ACC112 (cell line): ENCODE data around the gene PLK3.
"Not testable (repeated sequence)": the region's sequence is repeated elsewhere in the genome, so short reads cannot be mapped to it uniquely, and the experiment has no call there.

Experiments
- H2AFZ ChIP-seq: fragments of 200-600 bp; sonication (generic); one replicate; pipeline ENCODE4 v1.6.0; 2017; ENCODE audit warnings: antibody characterized with exemption, low read length; ENCODE audit not compliant: unreplicated experiment
- H3K27ac ChIP-seq: fragments of 200-600 bp; sonication (generic); 2 replicates; pipeline ENCODE4 v1.5.1; 2014; ENCODE audit warnings: low read depth, mild to moderate bottlenecking, antibody characterized with exemption, low read length, moderate library complexity
- H3K27me3 ChIP-seq: fragments of 200-600 bp; sonication (generic); 2 replicates; pipeline ENCODE4 v1.6.1; 2014; ENCODE audit warnings: mild to moderate bottlenecking, antibody characterized with exemption, low read length, moderate library complexity, mixed read lengths; ENCODE audit not compliant: insufficient read depth
- H3K36me3 ChIP-seq: fragments of 200-600 bp; sonication (generic); 2 replicates; pipeline ENCODE4 v1.6.1; 2016; ENCODE audit warnings: mild to moderate bottlenecking, antibody characterized with exemption, low read length, moderate library complexity, mixed read lengths; ENCODE audit not compliant: insufficient read depth
- H3K4me1 ChIP-seq: fragments of 200-600 bp; sonication (generic); one replicate; pipeline ENCODE4 v1.6.1; 2016; ENCODE audit warnings: low read length, mixed read lengths; ENCODE audit not compliant: insufficient read depth, unreplicated experiment, control insufficient read depth
- H3K4me3 ChIP-seq: fragments of 200-600 bp; sonication (generic); 2 replicates; pipeline ENCODE4 v1.5.1; 2014; ENCODE audit warnings: mild to moderate bottlenecking, low read depth, low read length
- H3K79me2 ChIP-seq: fragments of 200-600 bp; sonication (generic); one replicate; pipeline ENCODE4 v1.6.0; 2016; ENCODE audit warnings: low read length; ENCODE audit not compliant: control insufficient read depth, unreplicated experiment, insufficient read depth

PLK3 gene

DNA sequence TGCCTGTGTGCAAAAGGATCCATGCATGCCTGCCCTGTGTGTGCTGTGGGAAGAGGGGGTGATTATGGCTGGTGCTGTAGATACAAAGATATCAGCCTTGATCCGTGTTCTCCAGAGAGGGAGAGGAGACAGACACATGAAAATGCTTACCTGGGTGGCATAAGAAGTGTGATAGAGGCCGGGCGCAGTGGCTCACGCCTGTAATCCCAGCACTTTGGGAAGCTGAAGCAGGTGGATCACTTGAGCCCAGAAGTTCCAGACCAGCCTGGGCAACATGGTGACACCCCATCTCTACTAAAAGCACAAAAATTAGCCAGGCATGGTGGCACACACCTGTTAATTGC is 10.6 kb downstream of the PLK3 start:
- peak overlapping the region; percentile 99 for H3K27ac ChIP-seq
- peaks cover 68% of the 10 kb centered on the region for H3K4me1 ChIP-seq
- H3K36me3 ChIP-seq, result peaks cover 12% of the 10 kb centered on the region; the same call in 1 of the 2 replicates
- not testable (repeated sequence) for H3K4me3 ChIP-seq, H2AFZ ChIP-seq, H3K27me3 ChIP-seq
- H3K79me2 ChIP-seq, result peaks cover 29% of the 10 kb centered on the region

DNA sequence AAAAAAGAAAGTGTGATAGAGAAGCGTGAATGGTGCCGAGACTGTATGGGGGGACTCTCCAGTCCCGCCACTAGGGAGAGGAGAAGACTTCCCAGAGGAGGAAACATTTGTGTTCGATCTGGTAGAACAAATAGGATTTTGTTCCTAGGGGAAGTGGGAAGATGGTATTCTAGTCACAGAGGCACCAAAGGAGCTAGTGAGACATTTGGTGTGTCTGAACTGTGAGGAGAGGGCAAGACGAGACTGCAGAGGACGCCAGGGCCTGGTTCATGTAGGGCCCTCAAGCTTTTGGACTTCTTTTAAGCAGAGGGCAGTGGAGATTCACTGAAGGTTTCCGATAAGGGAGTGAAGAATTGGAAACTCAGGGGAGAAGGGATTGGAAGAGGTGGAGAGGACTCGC is 11.1 kb downstream of the PLK3 start:
- Histone ChIP-seq H3K79me2 (peaks cover 29% of the 10 kb centered on the region), H3K36me3 (peaks cover 12% of the 10 kb centered on the region; the same call in 1 of the 2 replicates), H3K4me1 (peaks cover 66% of the 10 kb centered on the region), H3K27ac (peak overlapping the region; percentile 99), H3K27me3 (no peaks in the 10 kb centered on the region), H3K4me3 (peak overlapping the region; percentile 57; the same call in 1 of the 2 replicates), H2AFZ (no peak overlapping the region)

- Histone ChIP-seq H3K4me1 (peaks cover 55% of the 10 kb centered on the region), H3K27ac (no peak overlapping the region), H3K4me3 (no peak overlapping the region), H3K36me3 (peaks cover 12% of the 10 kb centered on the region), H2AFZ (no peak overlapping the region), H3K79me2 (peaks cover 29% of the 10 kb centered on the region), H3K27me3 (no peaks in the 10 kb centered on the region)
These were observed 12.8 kb downstream of the PLK3 start for GRCh38 chr1:44812822-44813543.

GRCh38 chr1:44815926-44816325 is 15.7 kb downstream of the PLK3 start:
- not testable (repeated sequence) for H2AFZ ChIP-seq, H3K79me2 ChIP-seq, H3K4me3 ChIP-seq, H3K27me3 ChIP-seq
- Histone ChIP-seq H3K36me3 (peaks cover 12% of the 10 kb centered on the region), H3K27ac (0 out of 2 replicates have a peak overlapping the region, but pooled peaks have one; percentile 59), H3K4me1 (peaks cover 33% of the 10 kb centered on the region)

- H3K4me1 ChIP-seq, result peaks cover 19% of the 10 kb centered on the region
- peaks cover 12% of the 10 kb centered on the region for H3K36me3 ChIP-seq
- H2AFZ ChIP-seq, result no peak overlapping the region
- no peak overlapping the region for H3K27ac ChIP-seq
- H3K27me3 ChIP-seq, result no peaks in the 10 kb centered on the region
- peaks cover 4% of the 10 kb centered on the region for H3K79me2 ChIP-seq
- no peak overlapping the region for H3K4me3 ChIP-seq
These were observed 17.1 kb downstream of the PLK3 start for GRCh38 chr1:44817307-44817706.

DNA sequence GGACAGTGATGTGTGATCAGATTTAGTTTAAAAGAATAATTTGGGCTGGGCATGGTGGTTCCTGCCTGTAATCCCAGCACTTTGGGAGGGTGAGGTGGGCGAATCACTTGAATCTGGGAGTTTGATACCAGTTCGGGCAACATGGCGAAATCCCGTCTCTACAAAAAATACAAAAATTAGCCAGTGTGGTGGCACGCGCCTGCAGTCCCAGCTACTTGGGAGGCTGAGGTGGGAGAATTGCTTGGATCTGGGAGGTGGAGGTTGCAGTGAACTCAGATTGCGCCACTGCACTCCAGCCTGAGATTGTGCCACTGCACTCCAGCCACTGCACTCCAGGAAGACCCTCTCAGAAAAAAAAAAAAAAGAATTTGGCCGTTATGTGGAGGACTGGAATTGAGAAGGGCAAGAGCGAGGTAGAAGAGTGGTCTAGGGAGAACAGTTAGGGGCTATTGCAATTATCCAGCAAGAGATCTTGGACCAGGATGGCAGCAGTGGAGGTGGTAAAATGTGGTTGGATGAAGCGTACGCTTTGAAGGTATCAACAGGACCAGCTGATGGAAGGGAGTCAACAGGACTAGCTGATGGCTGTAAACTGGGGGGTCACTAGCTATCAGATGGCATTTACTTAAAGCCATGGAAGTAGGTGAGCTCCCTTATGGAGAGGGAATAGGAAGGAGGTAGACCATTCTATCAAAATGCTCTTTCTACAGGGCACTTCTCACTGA is 17.8 kb downstream of the PLK3 start:
- no peak overlapping the region for H3K4me3 ChIP-seq
- H3K4me1 ChIP-seq, result peaks cover 19% of the 10 kb centered on the region
- H3K27ac ChIP-seq, result no peak overlapping the region

DNA sequence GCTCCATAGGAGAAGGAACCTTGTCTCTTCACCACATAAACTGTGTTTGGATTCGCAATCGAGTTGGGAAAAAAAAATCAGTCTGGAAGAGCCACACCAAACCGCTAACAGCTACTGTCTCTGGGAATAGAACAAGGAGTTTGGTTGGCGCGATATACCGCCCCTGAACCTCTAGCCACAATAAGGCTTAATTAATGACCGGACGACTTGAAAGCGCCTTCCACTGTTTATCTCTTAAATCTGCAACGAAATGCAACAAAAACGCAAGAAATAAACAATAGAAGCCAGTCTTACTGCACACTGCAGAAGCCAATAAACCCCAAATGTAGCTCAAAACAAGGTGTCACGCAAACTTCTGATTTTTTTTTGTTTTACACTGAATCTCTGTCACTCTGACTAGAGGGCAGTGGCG is 19.0 kb downstream of the PLK3 start:
- Histone ChIP-seq H3K4me1 (peaks cover 19% of the 10 kb centered on the region), H3K4me3 (peak overlapping the region; percentile 77), H3K36me3 (peaks cover 12% of the 10 kb centered on the region), H3K27me3 (no peaks in the 10 kb centered on the region), H3K79me2 (peaks cover 4% of the 10 kb centered on the region), H3K27ac (peak overlapping the region; percentile 99), H2AFZ (no peak overlapping the region)

More for the DNA sequence above, 17.8 kb downstream of the PLK3 start:
- Histone ChIP-seq H3K27me3 (no peaks in the 10 kb centered on the region), H3K79me2 (peaks cover 4% of the 10 kb centered on the region), H2AFZ (no peak overlapping the region), H3K36me3 (peaks cover 12% of the 10 kb centered on the region)

DNA sequence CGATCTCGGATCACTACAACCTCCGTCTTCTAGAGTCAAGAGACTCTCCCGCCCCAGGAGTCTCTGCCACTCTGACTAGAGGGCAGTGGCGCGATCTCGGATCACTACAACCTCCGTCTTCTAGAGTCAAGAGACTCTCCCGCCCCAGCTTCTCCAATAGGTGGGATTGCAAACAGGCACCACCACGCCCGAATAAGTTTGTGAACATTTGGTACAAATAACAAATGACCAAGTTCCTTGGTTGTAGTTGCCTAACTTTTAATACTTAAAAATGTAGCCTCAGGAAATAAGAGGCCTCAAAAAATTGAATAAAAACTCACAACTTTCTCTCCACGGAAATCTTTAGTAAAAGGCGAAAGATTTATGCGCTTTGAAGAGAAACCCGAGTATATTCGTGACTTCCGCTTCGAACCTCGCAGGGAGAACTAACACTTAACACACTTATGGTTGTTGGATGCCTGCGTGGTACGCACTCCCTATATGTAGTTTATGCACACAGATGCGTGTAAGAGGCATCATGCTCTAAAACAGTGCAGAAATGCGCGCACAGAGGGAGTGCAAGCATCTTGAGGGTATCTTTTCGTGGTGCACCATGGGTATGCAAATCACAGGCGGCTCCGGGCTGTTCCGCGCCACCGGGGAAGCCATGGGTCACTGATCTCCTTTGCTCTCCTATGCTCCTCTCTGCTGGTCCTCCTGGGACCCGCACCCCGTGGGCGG is 19.6 kb downstream of the PLK3 start:
- Histone ChIP-seq H3K27ac (peak overlapping the region; percentile 99), H3K4me1 (peaks cover 18% of the 10 kb centered on the region), H2AFZ (peak overlapping the region; percentile 59), H3K27me3 (no peaks in the 10 kb centered on the region), H3K79me2 (peaks cover 3% of the 10 kb centered on the region), H3K36me3 (peaks cover 12% of the 10 kb centered on the region), H3K4me3 (peak overlapping the region; percentile 77)

DNA sequence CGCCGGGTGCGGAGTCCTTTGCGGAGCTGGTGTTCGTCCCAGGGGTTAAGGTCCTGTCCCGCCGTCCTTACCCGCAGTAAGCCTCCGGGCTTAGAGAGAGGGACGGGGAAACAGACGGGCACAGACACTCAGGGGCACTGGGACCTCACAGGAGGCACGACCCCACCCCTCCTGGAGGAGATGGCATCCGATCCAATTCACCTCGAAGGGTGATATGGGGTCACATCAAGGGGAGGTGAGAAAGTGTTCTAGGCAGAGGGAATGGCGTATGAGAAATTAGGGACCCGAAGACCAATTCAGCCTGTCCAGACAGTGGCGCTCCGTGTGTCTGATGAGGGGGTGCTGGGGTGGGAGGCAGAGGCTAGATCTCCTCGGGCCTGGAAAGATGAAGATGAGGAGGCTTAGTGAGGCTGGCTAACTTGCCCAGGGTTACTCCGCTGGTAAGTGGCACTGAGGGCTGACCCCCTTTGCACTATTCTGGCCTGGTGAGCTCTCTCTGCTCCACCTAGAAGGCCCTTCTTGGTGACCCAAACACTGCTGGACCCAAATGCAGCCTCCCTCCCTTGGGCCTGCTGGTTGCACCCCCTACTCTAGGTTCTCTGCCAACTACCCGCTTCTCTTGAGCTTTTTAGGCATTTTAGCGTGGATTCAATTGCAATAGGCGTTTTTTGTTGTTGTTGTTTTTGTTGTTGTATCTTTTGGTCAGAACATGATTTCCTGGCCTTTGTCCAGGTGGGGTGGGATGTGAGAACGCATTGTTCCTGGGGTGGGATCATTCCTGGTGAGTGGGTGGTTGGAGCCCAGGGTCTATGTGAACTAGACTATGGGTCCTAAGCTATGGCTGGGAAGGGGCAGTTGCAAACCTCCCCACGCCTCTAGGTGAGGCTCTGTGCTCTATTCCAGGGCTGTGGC is 20.4 kb downstream of the PLK3 start:
- Histone ChIP-seq H3K4me1 (peaks cover 10% of the 10 kb centered on the region), H3K36me3 (peaks cover 4% of the 10 kb centered on the region; the same call in 1 of the 2 replicates), H3K79me2 (no peaks in the 10 kb centered on the region), H3K27me3 (no peaks in the 10 kb centered on the region), H2AFZ (peak overlapping the region; percentile 59), H3K27ac (peak overlapping the region; percentile 99; the same call in 1 of the 2 replicates), H3K4me3 (peak overlapping the region; percentile 77)

GRCh38 chr1:44821240-44821715 is 21.1 kb downstream of the PLK3 start:
- Histone ChIP-seq H3K27me3 (no peaks in the 10 kb centered on the region), H3K36me3 (no peaks in the 10 kb centered on the region; the same call in 1 of the 2 replicates), H3K79me2 (no peaks in the 10 kb centered on the region), H3K4me3 (no peak overlapping the region), H3K4me1 (peaks cover 8% of the 10 kb centered on the region), H3K27ac (no peak overlapping the region), H2AFZ (no peak overlapping the region)
